WTC11 (cell line): ENCODE measurements around the gene USP51.

Experiments
- IRF2 ChIP-seq: sonication (generic); formaldehyde crosslinking; IDR thresholded peaks from 2 replicates; pipeline ENCODE4 v1.8.0; 2022; ENCODE audit warnings: low read depth, missing genetic modification reagents, borderline replicate concordance
- MYBL2 ChIP-seq: sonication (generic); formaldehyde crosslinking; IDR thresholded peaks from 2 replicates; pipeline ENCODE4 v1.8.1; 2023; ENCODE audit warnings: mild to moderate bottlenecking, moderate library complexity, missing genetic modification reagents
- NFYB ChIP-seq: sonication (generic); formaldehyde crosslinking; conservative IDR thresholded peaks from 2 replicates; pipeline ENCODE4 v1.8.0; 2022; ENCODE audit warnings: low read depth, missing genetic modification reagents
- OVOL2 ChIP-seq: fragments of 250-450 bp; sonication (Bioruptor Pico); IDR thresholded peaks from 2 replicates; pipeline ENCODE4 v1.9.0; 2021; ENCODE audit warnings: mild to moderate bottlenecking, borderline replicate concordance
- TCF7 ChIP-seq: sonication (generic); formaldehyde crosslinking; IDR thresholded peaks from 2 replicates; pipeline ENCODE4 v1.8.0; 2022; ENCODE audit warnings: mild to moderate bottlenecking, low read depth, missing genetic modification reagents, moderate library complexity
- ZBTB21 ChIP-seq: sonication (generic); formaldehyde crosslinking; IDR thresholded peaks from 2 replicates; pipeline ENCODE4 v1.8.1; 2023; ENCODE audit warnings: mild to moderate bottlenecking, missing genetic modification reagents, borderline replicate concordance
- ZNF317 ChIP-seq: sonication (generic); formaldehyde crosslinking; IDR thresholded peaks from 2 replicates; pipeline ENCODE4 v1.8.1; 2023; ENCODE audit warnings: low read depth, mild to moderate bottlenecking, moderate library complexity, missing genetic modification reagents, borderline replicate concordance
- ZNF416 ChIP-seq: fragments of 250-450 bp; sonication (Bioruptor Pico); IDR thresholded peaks from 2 replicates; pipeline ENCODE4 v1.9.0; 2021; ENCODE audit warnings: mild to moderate bottlenecking, inconsistent platforms
- TF ChIP-seq, protein P1 (sequence below): fragments of 200-600 bp; IDR thresholded peaks from 2 replicates; pipeline ENCODE4 v1.8.0; 2022; ENCODE audit warnings: antibody characterized with exemption
- TF ChIP-seq, protein P2 (sequence below): sonication (generic); formaldehyde crosslinking; IDR thresholded peaks from 2 replicates; pipeline ENCODE4 v1.8.1; 2022; ENCODE audit warnings: low read depth, missing genetic modification reagents, borderline replicate concordance
- TF ChIP-seq, protein P3 (sequence below): fragments of 250-450 bp; sonication (Bioruptor Pico); IDR thresholded peaks from 2 replicates; pipeline ENCODE4 v1.9.0; 2021; ENCODE audit warnings: mild to moderate bottlenecking
- TF ChIP-seq, protein P4 (sequence below): sonication (generic); formaldehyde crosslinking; conservative IDR thresholded peaks from 2 replicates; pipeline ENCODE4 v1.8.1; 2023; ENCODE audit warnings: mild to moderate bottlenecking, low read depth, missing genetic modification reagents, moderate library complexity

DNA sequence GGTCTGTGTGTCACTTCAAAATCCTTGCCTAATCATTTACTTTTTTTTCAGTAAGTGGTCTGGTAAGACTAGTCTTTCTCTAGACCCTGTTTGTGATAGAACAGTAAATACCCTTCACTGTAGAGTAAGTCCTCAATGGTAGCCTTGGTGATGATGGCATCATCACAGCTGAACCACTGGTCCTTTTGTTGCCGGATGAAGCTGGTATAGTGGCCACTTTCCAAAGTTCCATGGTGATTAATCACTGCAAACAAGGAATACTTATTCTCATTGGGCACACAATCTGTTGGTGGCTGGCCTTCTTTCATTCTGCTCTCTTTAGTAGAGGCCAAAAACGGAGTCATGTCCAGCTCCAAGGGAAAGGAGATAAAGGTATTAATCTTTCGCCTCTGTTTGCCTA is 2.9 kb downstream of the USP51 start:
- TF ChIP-seq, protein P1, sequence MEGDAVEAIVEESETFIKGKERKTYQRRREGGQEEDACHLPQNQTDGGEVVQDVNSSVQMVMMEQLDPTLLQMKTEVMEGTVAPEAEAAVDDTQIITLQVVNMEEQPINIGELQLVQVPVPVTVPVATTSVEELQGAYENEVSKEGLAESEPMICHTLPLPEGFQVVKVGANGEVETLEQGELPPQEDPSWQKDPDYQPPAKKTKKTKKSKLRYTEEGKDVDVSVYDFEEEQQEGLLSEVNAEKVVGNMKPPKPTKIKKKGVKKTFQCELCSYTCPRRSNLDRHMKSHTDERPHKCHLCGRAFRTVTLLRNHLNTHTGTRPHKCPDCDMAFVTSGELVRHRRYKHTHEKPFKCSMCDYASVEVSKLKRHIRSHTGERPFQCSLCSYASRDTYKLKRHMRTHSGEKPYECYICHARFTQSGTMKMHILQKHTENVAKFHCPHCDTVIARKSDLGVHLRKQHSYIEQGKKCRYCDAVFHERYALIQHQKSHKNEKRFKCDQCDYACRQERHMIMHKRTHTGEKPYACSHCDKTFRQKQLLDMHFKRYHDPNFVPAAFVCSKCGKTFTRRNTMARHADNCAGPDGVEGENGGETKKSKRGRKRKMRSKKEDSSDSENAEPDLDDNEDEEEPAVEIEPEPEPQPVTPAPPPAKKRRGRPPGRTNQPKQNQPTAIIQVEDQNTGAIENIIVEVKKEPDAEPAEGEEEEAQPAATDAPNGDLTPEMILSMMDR: no peak
- TF ChIP-seq NFYB (no peak), ZBTB21 (CRISPR knock-in tag) (no peak), ZNF317 (CRISPR knock-in tag) (no peak), TCF7 (no peak), IRF2 (CRISPR knock-in tag) (no peak), OVOL2 (no peak), ZNF416 (no peak), MYBL2 (CRISPR knock-in tag) (no peak)
- TF ChIP-seq, protein P2, sequence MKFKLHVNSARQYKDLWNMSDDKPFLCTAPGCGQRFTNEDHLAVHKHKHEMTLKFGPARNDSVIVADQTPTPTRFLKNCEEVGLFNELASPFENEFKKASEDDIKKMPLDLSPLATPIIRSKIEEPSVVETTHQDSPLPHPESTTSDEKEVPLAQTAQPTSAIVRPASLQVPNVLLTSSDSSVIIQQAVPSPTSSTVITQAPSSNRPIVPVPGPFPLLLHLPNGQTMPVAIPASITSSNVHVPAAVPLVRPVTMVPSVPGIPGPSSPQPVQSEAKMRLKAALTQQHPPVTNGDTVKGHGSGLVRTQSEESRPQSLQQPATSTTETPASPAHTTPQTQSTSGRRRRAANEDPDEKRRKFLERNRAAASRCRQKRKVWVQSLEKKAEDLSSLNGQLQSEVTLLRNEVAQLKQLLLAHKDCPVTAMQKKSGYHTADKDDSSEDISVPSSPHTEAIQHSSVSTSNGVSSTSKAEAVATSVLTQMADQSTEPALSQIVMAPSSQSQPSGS (CRISPR knock-in tag): no peak
- TF ChIP-seq, protein P3, sequence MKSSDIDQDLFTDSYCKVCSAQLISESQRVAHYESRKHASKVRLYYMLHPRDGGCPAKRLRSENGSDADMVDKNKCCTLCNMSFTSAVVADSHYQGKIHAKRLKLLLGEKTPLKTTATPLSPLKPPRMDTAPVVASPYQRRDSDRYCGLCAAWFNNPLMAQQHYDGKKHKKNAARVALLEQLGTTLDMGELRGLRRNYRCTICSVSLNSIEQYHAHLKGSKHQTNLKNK (CRISPR knock-in tag): no peak
- TF ChIP-seq, protein P4, sequence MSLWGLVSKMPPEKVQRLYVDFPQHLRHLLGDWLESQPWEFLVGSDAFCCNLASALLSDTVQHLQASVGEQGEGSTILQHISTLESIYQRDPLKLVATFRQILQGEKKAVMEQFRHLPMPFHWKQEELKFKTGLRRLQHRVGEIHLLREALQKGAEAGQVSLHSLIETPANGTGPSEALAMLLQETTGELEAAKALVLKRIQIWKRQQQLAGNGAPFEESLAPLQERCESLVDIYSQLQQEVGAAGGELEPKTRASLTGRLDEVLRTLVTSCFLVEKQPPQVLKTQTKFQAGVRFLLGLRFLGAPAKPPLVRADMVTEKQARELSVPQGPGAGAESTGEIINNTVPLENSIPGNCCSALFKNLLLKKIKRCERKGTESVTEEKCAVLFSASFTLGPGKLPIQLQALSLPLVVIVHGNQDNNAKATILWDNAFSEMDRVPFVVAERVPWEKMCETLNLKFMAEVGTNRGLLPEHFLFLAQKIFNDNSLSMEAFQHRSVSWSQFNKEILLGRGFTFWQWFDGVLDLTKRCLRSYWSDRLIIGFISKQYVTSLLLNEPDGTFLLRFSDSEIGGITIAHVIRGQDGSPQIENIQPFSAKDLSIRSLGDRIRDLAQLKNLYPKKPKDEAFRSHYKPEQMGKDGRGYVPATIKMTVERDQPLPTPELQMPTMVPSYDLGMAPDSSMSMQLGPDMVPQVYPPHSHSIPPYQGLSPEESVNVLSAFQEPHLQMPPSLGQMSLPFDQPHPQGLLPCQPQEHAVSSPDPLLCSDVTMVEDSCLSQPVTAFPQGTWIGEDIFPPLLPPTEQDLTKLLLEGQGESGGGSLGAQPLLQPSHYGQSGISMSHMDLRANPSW: no peak
